NCI-H446 treated with DMSO at 0.1 percent for 48 hours (cell line): ENCODE measurements around the gene SLC39A5.
"Not testable (repeated sequence)": the region's sequence is repeated elsewhere in the genome, so short reads cannot be mapped to it uniquely, and the experiment has no call there.

Source experiments
- DNase-seq: peaks from one replicate; lab custom pipeline; 2025; lab: John Stamatoyannopoulos, UW

The SLC39A5 gene

GRCh38 chr12:56247923-56248322 is 18.1 kb downstream of the SLC39A5 start:
- DNase-seq: no peak

GRCh38 chr12:56248711-56249110 is 18.9 kb downstream of the SLC39A5 start:
- no peak for DNase-seq

GRCh38 chr12:56252649-56253048 is 22.8 kb downstream of the SLC39A5 start:
- no peak for DNase-seq

- DNase-seq: no peak
Measured at GRCh38 chr12:56253091-56253490, 23.2 kb downstream of the SLC39A5 start.

- DNase-seq: no peak
Measured at GRCh38 chr12:56255671-56256070, 25.8 kb downstream of the SLC39A5 start.

GRCh38 chr12:56256326-56256960 is 26.6 kb downstream of the SLC39A5 start:
- peak; percentile 9 for DNase-seq

GRCh38 chr12:56257071-56257470 is 27.2 kb downstream of the SLC39A5 start:
- DNase-seq: no peak

- DNase-seq: no peak
Measured at GRCh38 chr12:56257491-56258067, 27.7 kb downstream of the SLC39A5 start.

- DNase-seq: peak; percentile 12
Measured at GRCh38 chr12:56258068-56258819, 28.4 kb downstream of the SLC39A5 start, which contains the start of gene ANKRD52. TSS of gene ANKRD52 (minus strand) at chr12:56258384. CDS start at chr12:56258269, 115 bp downstream.

GRCh38 chr12:56258820-56259183 is 29.0 kb downstream of the SLC39A5 start:
- no peak for DNase-seq

GRCh38 chr12:56260380-56260779 is 30.5 kb downstream of the SLC39A5 start:
- DNase-seq: no peak

GRCh38 chr12:56260921-56261320 is 31.1 kb downstream of the SLC39A5 start:
- DNase-seq: no peak

GRCh38 chr12:56261503-56262232 is 31.8 kb downstream of the SLC39A5 start:
- no peak for DNase-seq

- not testable (repeated sequence) for DNase-seq
Measured at GRCh38 chr12:56262955-56263354, 33.1 kb downstream of the SLC39A5 start.

- DNase-seq: not testable (repeated sequence)
Measured at GRCh38 chr12:56266068-56266692, 36.3 kb downstream of the SLC39A5 start.

GRCh38 chr12:56266693-56267442 is 37.0 kb downstream of the SLC39A5 start, which contains the start of gene COQ10A:
TSS of gene COQ10A (plus strand) at chr12:56266942. CDS start at chr12:56267119, 177 bp downstream.
- DNase-seq: peak; percentile 70

GRCh38 chr12:56267443-56268071 is 37.7 kb downstream of the SLC39A5 start:
- no peak for DNase-seq

GRCh38 chr12:56271031-56271430 is 41.2 kb downstream of the SLC39A5 start:
- DNase-seq: no peak

- DNase-seq: not testable (repeated sequence)
Measured at GRCh38 chr12:56272468-56272867, 42.6 kb downstream of the SLC39A5 start.

- no peak for DNase-seq
Measured at GRCh38 chr12:56274299-56274698, 44.4 kb downstream of the SLC39A5 start.

- no peak for DNase-seq
Measured at GRCh38 chr12:56278905-56279304, 49.1 kb downstream of the SLC39A5 start.
